HEK293T (cell line): ENCODE results near the gene SEC22C.

Experiments
- CTCF ChIA-PET: fragments of 350-600 bp; formaldehyde crosslinking; extraction: SDS; loops from one replicate; lab custom pipeline; 2021; ENCODE audit warnings: antibody characterized with exemption, inconsistent platforms; lab: Yijun Ruan, JAX
- POLR2A ChIA-PET: fragments of 350-600 bp; formaldehyde crosslinking; extraction: SDS; loops from one replicate; lab custom pipeline; 2020; ENCODE audit warnings: antibody characterized with exemption, inconsistent platforms; lab: Yijun Ruan, JAX
- DNase-seq: peaks from one replicate; pipeline ENCODE4 v3.0.0; 2012; ENCODE audit warnings: mixed read lengths; ENCODE audit errors: extremely low spot score
- ARNT ChIP-seq: fragments of 450-650 bp; IDR thresholded peaks from 2 replicates; pipeline ENCODE4 v1.6.1; 2017; ENCODE audit warnings: mild to moderate bottlenecking
- BHLHE40 ChIP-seq: fragments of 450-650 bp; IDR thresholded peaks from 2 replicates; pipeline ENCODE4 v1.6.1; 2016; ENCODE audit warnings: mild to moderate bottlenecking, moderate library complexity, borderline replicate concordance
- CTBP1 ChIP-seq: fragments of 450-650 bp; IDR thresholded peaks from 2 replicates; pipeline ENCODE4 v1.6.1; 2016; ENCODE audit warnings: borderline replicate concordance
- ELF4 ChIP-seq: fragments of 450-650 bp; IDR thresholded peaks from 2 replicates; pipeline ENCODE4 v1.6.1; 2017; ENCODE audit warnings: antibody characterized with exemption
- FOXA1 ChIP-seq: fragments of 450-650 bp; IDR thresholded peaks from 2 replicates; pipeline ENCODE4 v1.6.1; 2016; ENCODE audit warnings: mild to moderate bottlenecking
- FOXK2 ChIP-seq: fragments of 450-650 bp; IDR thresholded peaks from 2 replicates; pipeline ENCODE4 v1.6.1; 2016; ENCODE audit warnings: mild to moderate bottlenecking
- FOXM1 ChIP-seq: fragments of 450-650 bp; IDR thresholded peaks from 2 replicates; pipeline ENCODE4 v1.6.1; 2017; ENCODE audit warnings: mild to moderate bottlenecking, borderline replicate concordance
- HDGF ChIP-seq: fragments of 450-650 bp; IDR thresholded peaks from 2 replicates; pipeline ENCODE4 v1.6.1; 2017; ENCODE audit warnings: antibody characterized with exemption, borderline replicate concordance
- L3MBTL2 ChIP-seq: fragments of 450-650 bp; conservative IDR thresholded peaks from 2 replicates; pipeline ENCODE4 v1.6.1; 2016; ENCODE audit warnings: mild to moderate bottlenecking
- LEF1 ChIP-seq: fragments of 450-650 bp; IDR thresholded peaks from 2 replicates; pipeline ENCODE4 v1.6.1; 2017; ENCODE audit warnings: mild to moderate bottlenecking, borderline replicate concordance
- NFRKB ChIP-seq: fragments of 450-650 bp; IDR thresholded peaks from 2 replicates; pipeline ENCODE4 v1.6.1; 2016; ENCODE audit warnings: mild to moderate bottlenecking, moderate library complexity
- SP1 ChIP-seq: fragments of 450-650 bp; IDR thresholded peaks from 2 replicates; pipeline ENCODE4 v1.6.1; 2017
- SUZ12 ChIP-seq: fragments of 450-650 bp; IDR thresholded peaks from 2 replicates; pipeline ENCODE4 v1.6.1; 2016; ENCODE audit warnings: mild to moderate bottlenecking
- TARDBP ChIP-seq: fragments of 450-650 bp; IDR thresholded peaks from 2 replicates; pipeline ENCODE4 v1.6.1; 2016
- ZNF384 ChIP-seq: fragments of 450-650 bp; IDR thresholded peaks from 2 replicates; pipeline ENCODE4 v1.6.1; 2016
- TF ChIP-seq, protein P1 (sequence below): fragments of 450-650 bp; IDR thresholded peaks from 2 replicates; pipeline ENCODE4 v1.6.1; 2016

Gene SEC22C

DNA sequence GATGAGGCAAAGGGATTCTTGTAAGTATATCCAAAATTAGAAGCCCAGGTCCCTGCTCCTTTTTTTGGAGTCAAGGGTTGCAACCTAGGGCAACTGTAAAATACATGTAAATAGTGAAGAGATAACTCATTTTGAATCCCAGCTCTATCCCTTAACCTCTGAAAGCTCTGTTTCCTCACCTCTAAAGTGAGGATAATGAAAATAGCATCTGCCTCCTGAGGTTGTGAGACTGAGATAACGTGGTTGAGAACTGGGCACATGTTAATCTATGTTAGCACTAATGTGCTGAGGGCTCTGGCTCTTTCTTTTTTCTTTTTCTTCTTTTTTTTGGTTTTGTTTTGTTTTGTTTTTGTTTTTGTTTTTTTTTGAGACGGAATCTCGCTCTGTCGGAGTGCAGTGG, 13.9 kb upstream of the SEC22C start:
- TF ChIP-seq ARNT (no peak), HDGF (no peak), BHLHE40 (no peak), NFRKB (no peak), CTBP1 (no peak), ELF4 (no peak), SP1 (no peak), ZNF384 (no peak), FOXA1 (no peak), LEF1 (no peak), FOXM1 (no peak), FOXK2 (no peak), L3MBTL2 (no peak), SUZ12 (no peak), TARDBP (no peak)
- TF ChIP-seq, protein P1, sequence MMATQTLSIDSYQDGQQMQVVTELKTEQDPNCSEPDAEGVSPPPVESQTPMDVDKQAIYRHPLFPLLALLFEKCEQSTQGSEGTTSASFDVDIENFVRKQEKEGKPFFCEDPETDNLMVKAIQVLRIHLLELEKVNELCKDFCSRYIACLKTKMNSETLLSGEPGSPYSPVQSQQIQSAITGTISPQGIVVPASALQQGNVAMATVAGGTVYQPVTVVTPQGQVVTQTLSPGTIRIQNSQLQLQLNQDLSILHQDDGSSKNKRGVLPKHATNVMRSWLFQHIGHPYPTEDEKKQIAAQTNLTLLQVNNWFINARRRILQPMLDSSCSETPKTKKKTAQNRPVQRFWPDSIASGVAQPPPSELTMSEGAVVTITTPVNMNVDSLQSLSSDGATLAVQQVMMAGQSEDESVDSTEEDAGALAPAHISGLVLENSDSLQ: no peak
- no peak for DNase-seq
- POLR2A ChIA-PET: no interaction called here
- CTCF ChIA-PET: no interaction called here

DNA sequence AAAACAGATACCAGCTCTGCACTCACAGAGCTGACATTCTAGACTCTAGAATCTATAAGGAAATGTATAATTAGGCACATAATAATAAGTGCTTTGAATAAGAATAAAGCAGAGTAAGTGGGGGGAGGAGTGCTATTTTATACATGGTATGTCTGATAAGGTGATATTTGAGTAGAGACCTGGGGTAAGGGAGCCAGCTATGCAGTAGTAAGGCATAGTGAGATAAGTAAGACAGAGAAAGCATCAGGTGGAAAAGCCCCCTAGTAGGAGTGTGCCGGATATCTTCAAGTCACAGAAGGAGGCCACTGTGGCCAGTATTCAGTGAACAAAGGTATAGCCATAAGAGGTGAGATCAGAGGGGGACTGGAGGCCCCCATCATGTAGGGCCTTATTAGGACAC, 11.9 kb upstream of the SEC22C start:
- no peak for DNase-seq
- ChIA-PET POLR2A (interaction anchor here (1.9 kb wide), 1 partner anchor 12 kb away, joined by 5 read pairs; the partner anchor contains the start of gene SEC22C), CTCF (interaction anchor here (0.7 kb wide), 2 partner anchors 10 to 55 kb away, joined by 3 read pairs; no protein-coding TSS in a partner anchor)
- TF ChIP-seq HDGF: no peak
- TF ChIP-seq ARNT: no peak
- TF ChIP-seq ZNF384: no peak
- no peak for TF ChIP-seq FOXM1
- TF ChIP-seq FOXA1: no peak
- TF ChIP-seq BHLHE40: no peak
- TF ChIP-seq SUZ12: no peak
- TF ChIP-seq, protein P1: no peak
- TF ChIP-seq ELF4: no peak
- no peak for TF ChIP-seq L3MBTL2
- no peak for TF ChIP-seq CTBP1
- no peak for TF ChIP-seq LEF1
- no peak for TF ChIP-seq SP1

DNA sequence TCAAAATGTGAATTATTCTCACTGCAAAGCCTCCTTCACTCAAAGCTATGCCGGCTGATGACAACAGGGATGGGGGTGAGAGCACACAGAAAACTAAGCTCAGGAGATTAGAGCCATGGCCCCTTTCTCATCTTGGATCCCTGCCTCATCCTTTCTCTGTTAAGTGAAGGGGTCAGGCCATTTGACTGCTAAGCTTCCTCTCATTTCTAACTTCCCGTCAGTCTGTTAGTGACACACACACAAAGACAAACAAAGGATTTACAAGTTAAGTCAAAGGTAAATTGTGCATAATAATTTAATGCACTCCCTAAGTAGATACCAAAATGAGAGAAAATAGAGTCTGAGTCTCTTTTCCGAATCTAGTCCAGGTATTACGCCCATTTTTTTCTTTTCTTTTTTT, 10.0 kb upstream of the SEC22C start:
- POLR2A ChIA-PET: interaction anchor here (1.1 to 2.7 kb wide), 3 partner anchors 9 to 49 kb away, joined by 4 to 39 read pairs (median 20); partner anchors contain the start of genes NKTR and SEC22C
- no peak for DNase-seq
- CTCF ChIA-PET: interaction anchor here (0.9 to 2.1 kb wide), 3 partner anchors 9 to 22 kb away, joined by 3 to 5 read pairs (median 5); partner anchors contain the start of genes NKTR and SEC22C
- TF ChIP-seq, protein P1: no peak
- TF ChIP-seq TARDBP: no peak

DNA sequence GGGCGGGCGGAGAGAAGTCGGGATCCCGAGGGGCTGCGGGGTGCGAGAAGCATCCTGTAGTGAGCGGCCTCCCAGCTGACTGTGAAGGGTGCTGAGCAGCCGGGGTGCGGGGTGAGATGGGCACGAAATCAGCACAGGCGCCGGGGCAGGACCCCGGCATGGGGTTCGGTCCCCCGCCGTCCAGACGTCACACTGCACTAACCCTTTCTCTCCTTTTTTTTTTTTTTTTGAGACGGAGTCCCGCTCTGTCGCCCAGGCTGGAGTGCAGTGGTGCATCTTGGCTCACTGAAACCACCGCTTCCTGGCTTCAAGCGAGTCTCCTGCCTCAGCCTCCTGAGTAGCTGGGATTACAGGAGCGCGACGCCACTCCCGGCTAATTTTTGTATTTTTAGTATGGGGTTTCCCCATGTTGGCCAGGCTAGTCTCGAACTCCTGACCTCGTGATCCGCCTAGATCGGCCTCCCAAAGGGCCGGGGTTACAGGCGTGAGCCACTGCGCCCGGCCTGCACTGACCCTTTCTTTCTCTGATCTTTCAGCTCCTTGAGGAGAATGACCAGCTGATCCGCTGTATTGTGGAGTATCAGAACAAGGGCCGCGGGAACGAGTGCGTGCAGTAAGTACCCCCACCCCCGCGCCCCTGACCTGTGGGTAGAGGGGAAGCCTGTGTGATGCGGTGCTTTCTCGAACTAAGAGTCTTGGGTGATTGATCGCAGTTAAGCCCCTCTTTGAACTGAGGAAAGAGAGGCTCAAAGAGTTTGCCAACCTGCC, 9.4 kb upstream of the SEC22C start:
- DNase-seq: no peak
- CTCF ChIA-PET: interaction anchor here (0.9 to 2.1 kb wide), 3 partner anchors 9 to 22 kb away, joined by 3 to 5 read pairs (median 5); partner anchors contain the start of genes NKTR and SEC22C
- TF ChIP-seq ELF4 (no peak), ARNT (no peak), SP1 (no peak), L3MBTL2 (no peak), HDGF (no peak), BHLHE40 (no peak), NFRKB (no peak), FOXA1 (no peak), TARDBP (no peak), SUZ12 (no peak), ZNF384 (no peak), LEF1 (no peak), FOXK2 (no peak), CTBP1 (no peak), FOXM1 (no peak)
- TF ChIP-seq, protein P1: no peak
- POLR2A ChIA-PET: interaction anchor here (0.8 to 2.7 kb wide), 9 partner anchors 9 to 213 kb away, joined by 3 to 39 read pairs (median 4); partner anchors contain the start of genes HIGD1A, NKTR and SEC22C

DNA sequence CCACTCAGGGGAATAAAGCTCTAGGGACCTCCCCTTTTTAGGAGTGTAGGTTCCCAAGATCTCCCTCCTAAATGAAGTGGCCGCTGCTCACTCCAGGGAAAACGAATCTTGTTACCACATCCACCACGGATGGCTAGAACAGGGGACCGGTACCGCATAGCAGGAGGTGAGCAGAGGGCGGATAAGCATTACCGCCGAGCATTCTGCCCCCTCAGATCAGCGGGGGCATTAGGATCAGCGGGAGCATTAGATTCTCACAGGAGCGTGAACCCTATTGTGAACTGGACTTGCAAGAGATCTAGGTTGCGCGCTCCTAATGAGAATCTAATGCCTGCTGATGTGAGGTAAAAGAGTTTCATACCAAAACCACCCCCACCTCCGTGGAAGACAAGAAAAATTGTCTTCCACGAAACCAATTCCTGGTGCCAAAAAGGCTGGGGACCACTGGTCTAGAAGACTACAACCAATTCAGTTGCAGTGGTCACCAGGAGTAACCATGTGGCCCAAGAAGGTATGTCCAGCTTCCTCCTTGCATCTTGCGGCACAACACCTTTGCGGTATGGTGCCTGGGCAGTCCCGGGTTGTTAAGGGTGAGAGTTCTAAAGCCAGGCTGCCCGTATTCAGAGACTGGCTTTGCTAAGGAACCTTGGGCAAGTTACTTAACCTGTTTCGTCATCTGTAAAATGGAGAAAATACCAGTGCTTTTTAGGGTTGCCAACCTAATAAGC, 7.8 kb upstream of the SEC22C start:
- POLR2A ChIA-PET: interaction anchor here (1.2 to 2.7 kb wide), 3 partner anchors 9 to 11 kb away, joined by 3 to 39 read pairs (median 7); partner anchors contain the start of gene NKTR

More for the DNA sequence above, 7.8 kb upstream of the SEC22C start:
- no peak for TF ChIP-seq TARDBP
- no peak for TF ChIP-seq SP1
- no peak for DNase-seq
- CTCF ChIA-PET: interaction anchor here (0.6 kb wide), 2 partner anchors 31 to 1591 kb away, joined by 3 read pairs; no protein-coding TSS in a partner anchor
